Astrocyte of the spinal cord (primary cell): ENCODE data around the gene HOXA4.

Experiments used
- DNase-seq: peaks from one replicate; pipeline ENCODE4 v3.0.0; 2011; ENCODE audit warnings: low read depth, low spot score
- H3K4me3 ChIP-seq: 2 replicates; pipeline ENCODE4 v1.5.1; 2011; ENCODE audit warnings: low read depth, mild to moderate bottlenecking, low read length, moderate library complexity
- CTCF ChIP-seq: IDR thresholded peaks from 2 replicates; pipeline ENCODE4 v1.5.1; 2012; ENCODE audit warnings: low read depth, mild to moderate bottlenecking, low read length, inconsistent platforms
- in situ Hi-C: cut with HindIII; loops from 2 replicates; pipeline ENCODE4 v1.10.0; 2017; ENCODE audit warnings: low sequenced_read_pairs

HOXA4 gene

GRCh38 chr7:27139334-27140125, 9.0 kb upstream of the HOXA4 start:
- peak overlapping the region; percentile 65 for H3K4me3 ChIP-seq
- in situ Hi-C loops, result no loop called here

GRCh38 chr7:27138985-27139333, 8.4 kb upstream of the HOXA4 start:
- H3K4me3 ChIP-seq, result peak overlapping the region; percentile 65
- in situ Hi-C loops, result no loop called here
- no peak for TF ChIP-seq CTCF
- no peak for DNase-seq

More at GRCh38 chr7:27139334-27140125, 9.0 kb upstream of the HOXA4 start:
- DNase-seq, result peak; percentile 40
- no peak for TF ChIP-seq CTCF

- peak overlapping the region; percentile 65 for H3K4me3 ChIP-seq
- in situ Hi-C loops, result no loop called here
- TF ChIP-seq CTCF, result no peak
- DNase-seq, result no peak
Observed at GRCh38 chr7:27138472-27138871, 7.9 kb upstream of the HOXA4 start.

- in situ Hi-C loops, result no loop called here
- no peak for DNase-seq
Observed at GRCh38 chr7:27137640-27138315, 7.2 kb upstream of the HOXA4 start.

GRCh38 chr7:27134392-27134791, 3.8 kb upstream of the HOXA4 start:
- in situ Hi-C loops, result no loop called here
- no peak overlapping the region for H3K4me3 ChIP-seq
- TF ChIP-seq CTCF, result no peak
- DNase-seq, result peak; percentile 97

More at GRCh38 chr7:27137640-27138315, 7.2 kb upstream of the HOXA4 start:
- peak overlapping the region; percentile 65 for H3K4me3 ChIP-seq
- TF ChIP-seq CTCF, result no peak

GRCh38 chr7:27133409-27134231, 3.1 kb upstream of the HOXA4 start:
- in situ Hi-C loops, result no loop called here
- no peak overlapping the region for H3K4me3 ChIP-seq
- no peak for DNase-seq
- TF ChIP-seq CTCF, result no peak
